ENCODE results near the gene GPSM3. TPM values are rescaled to one million over a fixed set of nuclear protein-coding genes. Genes with fewer than 3 reads are reported as not detected.
A peak's percentile ranks its signal among the peaks of the same experiment; 100 is the strongest.

The GPSM3 gene
- total and polyA plus RNA-seq, 2 of the 13 experiments (the other 11 are each of a cell fraction or from before 2014, with no cell fraction given) = 0.18 to 6.2 TPM

GRCh38 chr6:32194825-32195651 lies 2.6 kb upstream of the GPSM3 start (continued):
- 0 out of 2 replicates have a peak, but pooled peaks have one; percentile 11 for TF ChIP-seq CBX5 (CRISPR knock-in tag; IDR thresholded peaks at IDR 0.05; ENCODE audit: borderline replicate concordance)
- no peak for TF ChIP-seq NONO (IDR thresholded peaks at IDR 0.05)
- TF ChIP-seq NONO (CRISPR knock-in tag; conservative IDR thresholded peaks at IDR 0.05) = no peak
- TF ChIP-seq ZNF614 (CRISPR knock-in tag; IDR thresholded peaks at IDR 0.05; ENCODE audit: borderline replicate concordance) = peak; percentile 62; the same call in 1 of the 2 replicates
- TF ChIP-seq RAD21 (CRISPR knock-in tag; IDR thresholded peaks at IDR 0.05) = peak; percentile 33; the same call in 1 of the 2 replicates
- TF ChIP-seq HMGXB3 (CRISPR knock-in tag; IDR thresholded peaks at IDR 0.05; ENCODE audit: borderline replicate concordance) = peak; percentile 30; the same call in 1 of the 2 replicates
- no peak for TF ChIP-seq HNRNPLL (IDR thresholded peaks at IDR 0.05; ENCODE audit: low read depth, low read length, poor library complexity, severe bottlenecking)
- TF ChIP-seq ZNF670 (CRISPR knock-in tag; IDR thresholded peaks at IDR 0.05; ENCODE audit: borderline replicate concordance) = no peak
- peak; percentile 41; the same call in 1 of the 2 replicates for TF ChIP-seq GATA4 (IDR thresholded peaks at IDR 0.05; ENCODE audit: borderline replicate concordance, low read depth)
- 0 out of 2 replicates have a peak, but pooled peaks have one; percentile 3 for TF ChIP-seq SIN3A (IDR thresholded peaks at IDR 0.05; ENCODE audit: borderline replicate concordance, low read depth, low read length)
- TF ChIP-seq, protein P1, sequence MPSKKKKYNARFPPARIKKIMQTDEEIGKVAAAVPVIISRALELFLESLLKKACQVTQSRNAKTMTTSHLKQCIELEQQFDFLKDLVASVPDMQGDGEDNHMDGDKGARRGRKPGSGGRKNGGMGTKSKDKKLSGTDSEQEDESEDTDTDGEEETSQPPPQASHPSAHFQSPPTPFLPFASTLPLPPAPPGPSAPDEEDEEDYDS (CRISPR knock-in tag; IDR thresholded peaks at IDR 0.05) = peak; percentile 95
- TF ChIP-seq SMAD9 (CRISPR knock-in tag; IDR thresholded peaks at IDR 0.05) = no peak
- TF ChIP-seq POLR2G (IDR thresholded peaks at IDR 0.05; ENCODE audit: low read depth, low read length) = peak; percentile 69
- TF ChIP-seq ASH2L (IDR thresholded peaks at IDR 0.05; ENCODE audit: insufficient read length, low read depth, low read length) = peak; percentile 20
- TF ChIP-seq, protein P2, sequence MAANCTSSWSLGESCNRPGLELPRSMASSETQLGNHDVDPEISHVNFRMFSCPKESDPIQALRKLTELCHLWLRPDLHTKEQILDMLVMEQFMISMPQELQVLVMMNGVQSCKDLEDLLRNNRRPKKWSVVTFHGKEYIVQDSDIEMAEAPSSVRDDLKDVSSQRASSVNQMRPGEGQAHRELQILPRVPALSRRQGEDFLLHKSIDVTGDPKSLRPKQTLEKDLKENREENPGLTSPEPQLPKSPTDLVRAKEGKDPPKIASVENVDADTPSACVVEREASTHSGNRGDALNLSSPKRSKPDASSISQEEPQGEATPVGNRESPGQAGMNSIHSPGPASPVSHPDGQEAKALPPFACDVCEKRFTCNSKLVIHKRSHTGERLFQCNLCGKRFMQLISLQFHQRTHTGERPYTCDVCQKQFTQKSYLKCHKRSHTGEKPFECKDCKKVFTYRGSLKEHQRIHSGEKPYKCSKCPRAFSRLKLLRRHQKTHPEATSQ (CRISPR knock-in tag; IDR thresholded peaks at IDR 0.05; ENCODE audit: borderline replicate concordance) = 0 out of 2 replicates have a peak, but pooled peaks have one; percentile 41
- TF ChIP-seq GFI1 (CRISPR knock-in tag; IDR thresholded peaks at IDR 0.05; ENCODE audit: borderline replicate concordance) = 0 out of 2 replicates have a peak, but pooled peaks have one; percentile 33
- TF ChIP-seq ARNT (IDR thresholded peaks at IDR 0.05) = no peak
- TF ChIP-seq TRAFD1 (CRISPR knock-in tag; IDR thresholded peaks at IDR 0.05; ENCODE audit: borderline replicate concordance) = peak; percentile 55; the same call in 1 of the 2 replicates
- no peak for TF ChIP-seq SOX5 (CRISPR knock-in tag; IDR thresholded peaks at IDR 0.05; ENCODE audit: borderline replicate concordance)
- peak; percentile 82; the same call in 1 of the 2 replicates for TF ChIP-seq SMYD3 (CRISPR knock-in tag; IDR thresholded peaks at IDR 0.05)
